Sigmoid colon (tissue), 4 donors: Measurements from ENCODE around the gene ATP5F1D.

Source experiments
- POLR2AphosphoS5 ChIP-seq, 4 donors: sonication (generic); formaldehyde crosslinking; IDR thresholded peaks; one replicate each; pipeline ENCODE4 v1.6.1; 2017; ENCODE audit warnings: antibody characterized with exemption in 4 of 4
- TF ChIP-seq, protein P1 (sequence below), 4 experiments: fragments of 450-650 bp in 3 of 4; fragments of 200-600 bp in 1 of 4; IDR thresholded peaks; one replicate each; pipeline ENCODE4 v1.5.1; 2016 to 2019; ENCODE audit warnings: antibody characterized with exemption in 4 of 4, mild to moderate bottlenecking in 3 of 4, moderate library complexity in 2 of 4

GRCh38 chr19:1288226-1288612 is 46.7 kb downstream of the ATP5F1D start:
- TF ChIP-seq, protein P1, sequence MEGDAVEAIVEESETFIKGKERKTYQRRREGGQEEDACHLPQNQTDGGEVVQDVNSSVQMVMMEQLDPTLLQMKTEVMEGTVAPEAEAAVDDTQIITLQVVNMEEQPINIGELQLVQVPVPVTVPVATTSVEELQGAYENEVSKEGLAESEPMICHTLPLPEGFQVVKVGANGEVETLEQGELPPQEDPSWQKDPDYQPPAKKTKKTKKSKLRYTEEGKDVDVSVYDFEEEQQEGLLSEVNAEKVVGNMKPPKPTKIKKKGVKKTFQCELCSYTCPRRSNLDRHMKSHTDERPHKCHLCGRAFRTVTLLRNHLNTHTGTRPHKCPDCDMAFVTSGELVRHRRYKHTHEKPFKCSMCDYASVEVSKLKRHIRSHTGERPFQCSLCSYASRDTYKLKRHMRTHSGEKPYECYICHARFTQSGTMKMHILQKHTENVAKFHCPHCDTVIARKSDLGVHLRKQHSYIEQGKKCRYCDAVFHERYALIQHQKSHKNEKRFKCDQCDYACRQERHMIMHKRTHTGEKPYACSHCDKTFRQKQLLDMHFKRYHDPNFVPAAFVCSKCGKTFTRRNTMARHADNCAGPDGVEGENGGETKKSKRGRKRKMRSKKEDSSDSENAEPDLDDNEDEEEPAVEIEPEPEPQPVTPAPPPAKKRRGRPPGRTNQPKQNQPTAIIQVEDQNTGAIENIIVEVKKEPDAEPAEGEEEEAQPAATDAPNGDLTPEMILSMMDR (IDR thresholded peaks at IDR 0.05): no peak
- no peak for TF ChIP-seq POLR2AphosphoS5 (IDR thresholded peaks at IDR 0.05)
